Posterior vena cava (tissue), 2 donors: Measurements from ENCODE around the gene PRKD1. TPM values are rescaled to one million over a fixed set of nuclear protein-coding genes. Genes with fewer than 3 reads are reported as not detected.
"Not testable (repeated sequence)": the region's sequence is repeated elsewhere in the genome, so short reads cannot be mapped to it uniquely, and the experiment has no call there.

Source experiments
- DNase-seq: peaks from one replicate; pipeline ENCODE4 v3.0.0-alpha.2; 2020; ENCODE audit warnings: low spot score
- intact Hi-C, 2 donors: fragments of 100-400 bp; cut with DNase I; formaldehyde crosslinking; loops; one replicate each; pipeline versions ENCODE4 v1.14.1 to v1.14.2; 2022 to 2023
- total RNA-seq, 2 donors: library from RNA; stranded (reverse); fragmentation: NEBNext Ultra II Directional; extraction: Animal tissue kit (Norgen Biotek cat#: 25700); gene quantifications; one replicate each; pipeline ENCODE4 v1.2.1, GENCODE V29; 2021
- donor health status: DM: yes; HTN: yes; CAD: no.
- donor health status: DM: yes; HTN: yes; CAD: no.

PRKD1 gene
- total RNA-seq, 2 donors from 2014 or later, result 38.7 to 44.2 TPM

DNA sequence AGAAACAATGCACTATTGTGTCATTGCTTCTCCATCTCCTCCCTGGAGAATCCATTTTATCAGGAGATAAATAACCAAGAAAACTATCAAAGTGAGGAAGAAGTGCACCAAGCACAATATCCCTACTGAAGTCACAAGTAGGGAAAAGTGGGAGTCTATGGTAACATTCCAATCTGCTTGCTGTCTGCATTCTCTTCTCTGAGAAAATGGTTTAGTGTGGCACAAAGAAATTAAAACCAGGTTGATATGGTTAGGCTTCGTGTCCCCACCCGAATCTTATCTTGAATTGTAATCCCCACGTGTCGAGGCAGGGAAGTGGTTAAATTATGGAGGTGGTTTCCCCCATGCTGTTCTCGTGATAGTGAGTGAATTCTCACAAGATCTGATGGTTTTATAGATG, 209.7 kb downstream of the PRKD1 start:
- no peak for DNase-seq
- intact Hi-C loops, result no loop called here

DNA sequence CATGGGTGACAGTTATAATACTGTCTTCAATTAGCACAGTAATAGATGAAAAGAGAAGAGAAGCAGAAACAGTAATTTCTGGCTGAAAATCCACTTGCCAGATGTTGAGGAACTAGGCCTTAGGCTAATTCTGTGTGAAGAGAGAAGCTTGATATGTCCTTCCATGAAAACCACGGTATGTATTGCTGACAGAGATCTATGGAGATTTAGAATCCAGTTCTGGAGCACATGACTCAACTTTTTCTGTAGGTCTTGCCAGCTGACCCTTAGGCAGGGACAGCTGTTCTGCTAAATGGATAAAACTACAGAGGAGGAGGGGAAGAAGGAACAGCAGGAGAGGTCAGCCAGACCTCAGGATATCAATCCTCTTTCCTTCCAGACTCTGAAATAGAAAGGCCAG, 211.5 kb downstream of the PRKD1 start:
- DNase-seq, result no peak
- intact Hi-C loops, result no loop called here

DNA sequence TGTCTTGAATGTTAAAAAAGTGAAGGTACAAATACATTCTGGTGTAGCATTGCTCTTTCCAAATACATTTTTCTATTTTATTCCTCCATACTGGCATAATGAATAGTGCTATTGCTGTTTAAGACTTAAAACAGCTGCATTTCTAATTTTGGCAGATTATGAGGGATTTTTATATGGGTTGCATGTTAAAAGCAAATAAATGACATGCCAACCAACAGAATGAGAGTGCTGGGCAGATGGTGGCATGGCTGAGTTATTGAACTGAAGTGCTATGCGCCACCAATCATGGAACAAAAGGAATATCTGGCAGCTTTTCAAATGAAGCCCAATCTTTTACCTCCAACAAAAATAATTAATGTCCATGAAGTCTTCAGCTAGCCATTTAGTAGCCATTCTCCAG, 215.0 kb downstream of the PRKD1 start:
- no peak for DNase-seq
- intact Hi-C loops, result no loop called here

DNA sequence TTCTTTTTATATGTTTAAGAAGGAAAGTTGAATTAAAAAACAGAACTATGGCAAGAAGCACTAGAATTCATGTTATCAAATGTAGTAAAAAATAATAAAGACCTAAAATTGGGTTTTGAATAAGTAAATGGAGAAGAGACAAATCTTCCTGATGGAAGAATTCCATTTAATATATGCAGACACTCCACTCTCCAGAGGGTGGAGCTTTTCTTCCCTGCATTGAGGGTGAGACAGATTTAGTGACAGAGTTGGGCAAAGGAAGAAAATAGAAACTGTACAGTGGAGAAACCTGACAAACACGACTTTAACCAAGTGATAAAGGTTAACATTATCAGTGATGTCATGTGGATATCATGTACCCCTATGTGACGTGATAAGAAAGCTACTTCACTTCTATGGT, 217.6 kb downstream of the PRKD1 start:
- DNase-seq, result no peak
- intact Hi-C loops, result no loop called here

DNA sequence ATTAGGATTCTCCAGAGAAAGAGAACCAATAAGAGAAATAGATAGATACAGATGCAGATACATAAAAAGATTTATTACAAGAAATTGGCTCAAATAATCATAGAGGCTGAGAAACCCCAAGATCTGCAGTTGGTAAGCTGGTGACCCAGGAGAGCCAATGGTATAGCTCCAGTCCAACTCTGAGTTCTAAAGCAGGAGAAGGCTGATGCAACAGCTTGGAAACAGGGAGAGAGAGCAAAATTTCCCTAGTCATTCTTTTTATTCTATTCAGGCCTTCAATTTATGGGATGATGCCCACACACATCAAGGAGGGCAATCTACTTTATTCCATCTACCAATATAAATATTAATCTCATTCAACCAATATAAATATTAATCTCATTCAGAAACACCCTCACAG, 218.2 kb downstream of the PRKD1 start:
- intact Hi-C loops, result no loop called here
- no peak for DNase-seq

DNA sequence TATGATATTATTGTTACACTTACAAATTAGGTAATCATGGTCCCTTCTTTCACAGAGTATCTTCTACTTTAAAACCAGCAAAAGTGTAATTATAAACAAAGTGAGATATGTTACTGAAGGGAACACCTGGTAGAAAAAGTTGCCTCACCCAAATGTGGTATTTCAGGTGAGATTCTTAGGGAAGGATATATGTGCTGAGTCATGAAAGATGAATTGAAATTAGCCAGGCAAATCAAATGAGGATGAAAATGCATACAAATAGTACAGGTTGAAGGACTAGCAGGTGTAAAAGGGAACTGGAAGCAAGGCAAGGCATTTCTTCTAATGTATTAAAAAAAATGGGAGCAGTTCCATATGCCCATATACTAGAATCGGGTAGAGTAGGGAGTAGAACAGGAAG, 220.9 kb downstream of the PRKD1 start:
- intact Hi-C loops, result no loop called here
- DNase-seq, result no peak

DNA sequence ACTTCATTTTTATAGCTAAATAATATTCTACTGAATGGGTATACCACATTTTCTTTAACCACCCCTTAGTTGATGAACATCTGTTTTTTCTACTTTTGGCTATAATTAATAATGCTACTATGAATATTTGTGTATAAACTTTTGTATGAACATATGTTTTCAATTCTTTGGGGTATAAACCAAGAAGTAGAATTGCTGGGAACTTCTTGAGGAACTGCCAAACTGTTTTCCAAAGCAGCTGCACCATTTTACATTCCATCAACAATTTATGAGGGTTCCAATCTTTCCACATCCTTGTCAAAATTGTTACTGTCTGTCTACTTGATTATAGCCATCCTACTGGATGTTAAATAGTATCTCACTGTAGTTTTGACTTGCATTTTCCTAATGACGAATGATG, 221.8 kb downstream of the PRKD1 start:
- DNase-seq, result no peak
- intact Hi-C loops, result no loop called here

DNA sequence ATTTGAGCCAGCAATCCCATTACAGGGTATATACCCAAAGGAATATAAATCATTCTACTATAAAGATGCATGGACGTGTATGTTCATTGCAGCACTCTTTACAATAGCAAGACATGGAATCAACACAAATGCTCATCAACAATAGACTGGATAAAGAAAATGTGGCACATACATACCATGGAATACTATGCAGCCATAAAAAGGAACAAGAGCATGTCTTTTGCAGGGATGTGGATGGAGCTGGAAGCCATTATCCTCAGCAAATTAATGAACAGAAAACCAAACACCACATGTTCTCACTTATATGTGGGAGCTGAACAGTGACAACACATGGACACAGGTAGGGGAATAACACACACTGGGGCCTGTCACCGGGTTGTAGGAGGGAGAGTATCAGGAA, 238.1 kb downstream of the PRKD1 start:
- DNase-seq, intact Hi-C loops: not testable (repeated sequence)

DNA sequence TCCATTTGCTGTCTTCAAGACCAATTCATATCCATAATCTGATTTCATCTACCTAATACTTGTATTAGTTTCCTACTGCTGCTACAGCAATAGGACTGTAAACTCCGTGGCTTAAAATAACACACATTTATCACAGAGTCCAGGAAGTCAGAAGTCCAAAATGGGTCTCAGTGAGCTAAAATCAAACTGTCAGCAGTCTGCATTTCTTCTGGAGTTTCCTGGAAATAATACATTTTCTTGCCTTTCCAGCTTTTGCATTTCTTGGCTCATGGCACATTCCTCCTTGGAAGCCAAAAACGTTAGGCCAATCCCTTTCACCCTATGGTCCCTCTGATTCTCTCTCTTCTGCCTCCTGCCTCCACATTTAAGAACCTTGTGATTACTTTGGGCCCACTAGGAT, 239.8 kb downstream of the PRKD1 start:
- intact Hi-C loops, result no loop called here

DNA sequence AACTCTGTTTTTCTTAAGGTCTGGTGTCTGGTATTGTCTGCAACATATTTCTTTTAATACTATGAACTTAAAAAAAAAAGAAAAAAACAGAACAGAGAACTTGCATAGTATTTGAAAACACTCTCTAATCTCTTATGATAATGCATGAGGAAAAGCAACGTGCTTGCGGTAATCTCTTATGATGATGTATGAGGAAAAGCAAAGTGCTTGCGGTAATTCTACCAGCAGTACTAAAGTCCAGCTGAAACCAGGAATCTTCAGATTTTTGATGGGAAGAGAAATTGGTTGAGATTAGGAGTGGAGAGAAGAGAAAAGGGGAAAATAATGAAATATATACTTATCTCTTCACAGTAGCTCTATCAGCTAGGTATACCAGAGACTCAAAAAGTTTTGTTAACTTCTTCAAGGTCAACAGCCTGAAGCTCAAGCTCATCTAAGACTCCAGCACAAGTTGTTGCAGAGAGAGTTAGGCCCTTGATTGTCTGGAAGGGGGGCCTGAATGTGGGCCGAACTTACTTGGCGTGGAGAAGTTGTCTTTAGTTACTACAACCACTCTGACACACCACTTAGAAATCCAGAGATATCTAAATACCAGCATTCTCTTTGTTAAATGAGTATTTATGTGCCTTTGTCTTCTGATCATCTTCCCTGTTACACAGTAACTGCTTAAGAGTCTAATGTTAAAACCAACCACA, 240.4 kb downstream of the PRKD1 start:
- intact Hi-C loops, result no loop called here
- DNase-seq, result no peak

More for the DNA sequence above, 239.8 kb downstream of the PRKD1 start:
- DNase-seq, result no peak

DNA sequence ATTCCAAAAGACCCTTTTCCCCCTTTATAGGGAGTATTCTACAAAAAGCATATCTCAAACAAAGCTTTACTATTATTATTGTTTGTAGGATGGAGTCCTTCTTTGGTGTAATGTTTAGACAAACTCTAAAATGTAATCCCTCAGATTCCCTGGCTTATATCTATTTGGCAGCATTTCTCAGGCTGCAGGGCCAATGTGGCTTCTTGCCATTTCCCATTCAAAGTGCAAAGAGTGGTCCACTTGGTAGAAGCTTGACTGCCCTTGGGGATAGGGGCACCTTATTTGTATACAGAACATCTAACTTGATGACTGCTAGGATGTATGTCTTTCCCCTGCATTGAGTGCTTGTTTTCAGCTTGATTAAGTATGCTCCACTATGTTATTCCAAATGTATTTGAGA, 242.7 kb downstream of the PRKD1 start:
- intact Hi-C loops, result no loop called here
- no peak for DNase-seq

DNA sequence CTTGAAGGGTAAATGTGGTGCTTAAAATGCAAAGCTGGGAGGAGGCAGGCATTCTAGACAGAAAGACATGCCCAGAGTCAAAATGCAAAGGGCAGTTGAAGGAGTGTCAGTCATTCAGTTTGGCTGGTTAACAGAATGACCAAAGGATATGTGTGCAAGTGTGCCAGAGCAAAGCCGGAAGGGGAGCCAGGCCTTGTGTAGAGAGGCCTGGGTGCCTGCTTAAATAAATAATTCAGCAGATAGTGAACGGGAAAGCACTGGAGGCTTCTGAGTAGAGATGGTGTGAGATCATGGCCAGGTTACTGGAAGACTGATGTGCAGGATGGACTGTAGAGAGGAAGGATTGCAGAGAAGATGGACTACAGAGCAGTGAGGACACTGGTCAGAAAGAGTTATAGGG, 244.9 kb downstream of the PRKD1 start:
- intact Hi-C loops, result no loop called here
- DNase-seq, result no peak

DNA sequence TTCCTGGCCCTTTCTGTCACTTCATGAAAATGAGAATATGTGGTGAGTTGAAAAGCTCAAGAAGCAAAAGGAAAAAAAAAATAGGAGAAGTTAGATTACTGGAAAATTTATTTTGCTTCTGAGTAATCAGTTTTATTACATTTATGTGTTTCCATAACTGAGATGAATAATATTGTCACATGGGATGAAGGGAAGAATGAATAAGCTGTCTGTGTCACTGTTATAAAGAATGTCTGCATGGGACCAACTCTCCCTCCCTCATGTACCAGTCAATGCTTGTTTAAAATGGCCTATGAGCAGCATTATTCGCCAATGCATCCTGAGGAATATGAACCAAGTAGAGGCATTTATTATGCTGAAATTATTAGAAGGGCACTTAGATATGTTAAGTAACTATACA, 246.3 kb downstream of the PRKD1 start:
- no peak for DNase-seq
- intact Hi-C loops, result no loop called here

DNA sequence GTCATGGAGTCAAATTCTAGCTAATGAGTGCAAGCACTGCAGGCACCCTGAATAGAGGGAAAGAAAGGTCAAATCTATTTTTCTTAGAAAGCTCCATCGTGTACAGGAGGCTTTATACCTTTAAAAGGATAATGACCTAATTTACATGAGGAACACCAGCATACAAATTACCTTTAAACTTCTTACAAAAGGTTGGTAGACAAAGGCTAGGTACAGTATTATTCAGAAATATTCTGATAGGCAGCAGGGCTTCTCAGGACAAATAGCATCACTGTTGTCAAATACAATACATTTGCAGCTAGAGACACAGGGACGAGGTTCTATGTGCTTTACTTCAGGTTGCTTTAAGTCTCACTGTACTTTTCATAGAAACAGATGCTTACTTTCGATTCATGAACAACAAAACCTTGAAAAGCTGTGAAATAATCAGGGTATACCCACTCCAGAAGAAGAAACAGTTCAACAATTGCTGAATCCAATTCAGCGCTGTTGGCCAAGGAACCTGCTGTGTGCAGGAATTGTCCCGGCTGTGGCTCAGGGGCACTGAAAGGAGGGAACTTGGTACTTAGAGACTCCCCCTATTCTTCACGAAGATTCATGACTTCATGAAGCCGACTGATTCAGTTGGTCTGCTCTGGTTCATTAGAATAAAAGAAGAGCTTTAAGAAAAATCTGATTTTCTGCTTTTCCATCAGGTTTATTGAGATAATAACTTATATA, 252.9 kb downstream of the PRKD1 start:
- intact Hi-C loops, result loop anchor here (5.0 to 10.0 kb wide), 3 partner anchors 50 to 253 kb away; partner anchors contain the start of gene PRKD1 (in 2 of the 2)
- DNase-seq, result no peak

DNA sequence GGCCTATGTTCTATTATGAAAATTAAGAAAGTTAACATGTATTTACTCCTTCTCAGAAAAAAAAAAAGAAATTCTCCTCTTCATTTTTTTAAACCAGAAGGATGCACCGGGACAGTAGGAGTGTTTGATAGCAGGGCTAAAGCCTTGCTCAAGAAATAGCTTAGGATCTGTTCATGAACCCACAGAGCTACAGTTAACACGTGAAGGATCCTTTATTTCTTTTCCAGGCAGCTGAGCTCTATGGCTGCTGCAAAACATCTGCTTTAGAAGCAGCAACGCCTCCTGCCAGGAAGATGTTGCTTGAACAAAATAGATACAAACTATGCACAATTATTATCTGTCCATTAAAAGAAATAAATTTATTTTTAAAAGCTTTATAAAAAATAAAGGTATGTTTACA, 254.8 kb downstream of the PRKD1 start:
- intact Hi-C loops, result loop anchor here (5.0 to 10.0 kb wide), 3 partner anchors 52 to 254 kb away; partner anchors contain the start of gene PRKD1 (in 2 of the 2)
- DNase-seq, result no peak

DNA sequence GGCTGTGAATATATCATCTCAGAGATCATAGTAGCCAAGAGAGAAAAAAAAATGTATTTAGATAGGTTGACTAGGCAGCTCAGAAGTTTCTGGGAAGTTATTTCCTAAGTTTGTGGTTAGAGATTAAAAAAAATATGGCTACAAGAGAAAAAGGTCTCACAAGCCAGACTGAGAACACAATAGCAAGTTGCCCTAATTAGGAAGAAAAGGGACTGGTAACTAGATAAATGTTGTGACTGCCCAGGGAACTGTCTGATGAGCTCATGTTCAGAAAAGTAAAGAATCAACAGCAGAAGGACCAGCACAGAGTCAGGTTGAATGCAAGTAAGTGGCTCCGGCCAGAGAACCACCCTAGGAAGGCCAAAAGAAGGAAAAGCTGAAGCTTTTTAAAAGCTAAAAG, 256.6 kb downstream of the PRKD1 start:
- intact Hi-C loops, result loop anchor here (5.0 to 10.0 kb wide), 3 partner anchors 54 to 256 kb away; partner anchors contain the start of gene PRKD1 (in 2 of the 2)
- no peak for DNase-seq

DNA sequence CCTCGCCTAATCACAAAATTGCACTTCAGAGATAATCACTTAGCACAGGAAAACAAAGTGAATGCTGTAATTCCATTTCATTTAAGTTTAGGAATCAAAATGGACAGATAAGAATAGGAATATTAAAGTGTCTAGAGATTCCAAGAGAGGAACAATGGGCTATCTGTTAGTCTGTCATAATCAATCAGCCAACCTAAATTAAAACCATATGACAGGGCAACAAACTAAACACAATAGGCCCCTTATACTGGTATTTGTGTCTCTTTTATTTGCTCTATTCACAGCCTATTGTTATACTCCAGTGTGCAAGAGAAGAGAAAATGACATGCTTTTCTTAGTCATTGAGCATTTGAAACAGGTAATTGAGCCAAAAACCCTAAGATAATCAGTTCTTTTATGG, 259.4 kb downstream of the PRKD1 start:
- intact Hi-C loops, result no loop called here
- no peak for DNase-seq

DNA sequence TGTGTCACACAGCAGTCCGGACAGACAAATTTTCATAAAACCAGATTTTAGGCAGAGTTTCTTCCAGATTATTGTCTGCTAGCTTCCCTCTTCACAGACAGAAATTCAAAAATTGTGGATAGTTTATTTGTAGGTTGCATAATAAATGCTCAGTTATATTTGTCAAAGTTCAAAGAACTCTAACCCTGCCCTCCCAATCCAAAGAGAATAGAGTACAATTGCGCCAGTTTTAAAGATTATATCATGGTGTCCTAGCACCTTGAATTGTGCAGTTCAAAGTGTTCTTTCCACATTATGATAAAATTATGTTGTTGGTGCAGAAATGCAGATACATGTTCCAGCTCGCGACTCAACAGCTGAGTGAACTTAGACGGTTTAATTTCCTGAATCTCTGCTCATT, 263.1 kb downstream of the PRKD1 start:
- DNase-seq, result no peak
- intact Hi-C loops, result no loop called here

DNA sequence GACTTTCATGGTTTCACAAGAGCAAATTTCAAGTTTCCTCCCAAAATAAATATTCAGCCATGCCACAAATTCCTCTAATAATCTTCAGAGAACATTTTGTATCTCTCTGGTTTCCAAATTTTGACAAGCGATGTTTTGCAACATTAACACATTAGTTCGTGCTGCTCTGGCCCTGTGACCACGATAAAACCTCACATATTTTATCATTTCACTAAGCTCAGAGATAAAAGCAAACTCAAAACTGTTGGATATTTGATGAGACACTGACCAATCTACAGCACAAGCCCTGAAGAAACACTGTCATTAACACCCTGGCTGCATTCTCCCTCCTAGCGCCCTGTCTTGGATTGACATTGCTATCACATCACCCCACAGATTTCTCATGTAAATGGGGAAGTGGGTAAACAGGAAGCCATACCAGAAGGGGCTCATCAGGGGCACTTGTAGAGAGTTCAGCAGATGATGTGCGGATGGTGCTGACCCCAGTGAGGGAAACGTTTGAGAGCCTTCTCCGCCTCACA, 264.3 kb downstream of the PRKD1 start:
- no peak for DNase-seq
- intact Hi-C loops, result no loop called here

DNA sequence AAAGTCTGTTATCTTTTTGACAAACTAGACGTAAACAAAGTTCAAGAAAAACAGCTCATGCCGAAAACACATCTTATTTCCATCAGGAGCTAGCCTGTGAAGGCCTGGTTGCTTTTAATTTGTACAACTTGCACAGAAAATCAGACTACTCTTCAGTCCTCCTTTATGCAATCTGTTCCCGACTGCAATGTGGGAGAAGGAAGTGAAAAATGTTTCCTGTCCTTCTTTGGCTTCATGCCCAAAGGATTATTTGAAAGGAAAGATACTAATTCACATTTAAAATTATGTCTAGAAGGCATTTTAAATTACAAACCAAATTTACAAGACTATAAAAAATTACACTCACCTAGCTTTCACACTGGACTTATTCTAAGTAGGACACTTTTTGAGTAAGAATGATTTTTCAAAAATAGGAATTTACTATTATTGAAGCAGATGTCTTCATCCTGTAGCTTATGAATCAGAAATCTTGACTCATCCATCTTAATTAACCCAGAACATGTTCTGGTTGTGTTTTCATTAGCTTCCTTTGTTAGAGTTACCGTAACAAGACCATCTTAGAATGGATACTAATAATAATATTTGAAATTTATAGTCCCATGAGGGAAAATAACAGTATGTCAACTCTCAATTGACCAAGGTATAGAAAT, 272.6 kb downstream of the PRKD1 start:
- no peak for DNase-seq

More for the DNA sequence above, 272.6 kb downstream of the PRKD1 start:
- intact Hi-C loops, result no loop called here
